A204.1 (cell line): Measurements from ENCODE around the gene DENND4B.

Source experiments
- FAIRE-seq: peaks from 2 replicates; lab custom pipeline; 2012; peaks lifted over from hg19 to GRCh38; lab: Jason Lieb, UNC

Gene DENND4B

DNA sequence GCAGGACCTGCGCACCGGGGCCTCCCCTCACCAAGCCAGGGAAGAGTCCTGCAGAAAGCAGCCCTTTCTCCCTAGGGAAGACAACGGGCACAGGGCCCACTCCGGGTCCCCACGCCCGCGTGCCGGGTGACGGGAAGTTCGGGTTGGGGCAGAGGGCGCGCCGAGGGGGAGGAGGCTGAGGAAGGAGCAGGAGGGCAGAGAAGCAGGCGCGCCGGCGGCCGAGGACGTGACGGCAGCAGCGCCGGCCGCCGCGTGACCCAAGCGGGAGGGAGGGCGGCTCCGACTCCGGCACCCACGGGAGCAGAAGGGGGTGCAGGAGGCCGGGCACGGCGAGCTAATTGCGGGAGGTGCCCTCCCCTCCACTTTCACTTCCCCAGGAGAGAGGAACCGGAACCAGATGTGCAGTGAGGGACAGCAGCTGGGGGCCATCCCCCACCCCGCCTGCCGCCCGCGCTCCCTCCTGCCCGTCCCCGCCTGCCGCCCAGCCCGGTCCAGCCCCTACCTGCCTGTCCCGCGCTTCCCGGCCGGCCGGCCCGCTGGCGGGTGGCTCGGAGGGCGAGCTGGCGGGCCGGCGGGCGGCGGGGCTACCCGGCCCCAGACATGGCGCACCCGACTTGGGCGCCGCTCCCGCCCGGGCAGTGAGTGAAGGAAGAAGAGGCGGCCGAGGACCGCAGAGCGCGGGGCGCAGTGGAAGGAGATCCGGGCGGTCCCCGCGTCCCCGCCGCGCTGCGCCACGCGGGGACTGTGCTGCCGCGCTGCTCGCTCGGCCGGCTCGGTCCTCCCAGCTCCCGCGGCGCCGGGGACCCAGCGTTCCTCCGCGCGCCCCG is 510 bp downstream of the DENND4B start:
- no peak for FAIRE-seq

DNA sequence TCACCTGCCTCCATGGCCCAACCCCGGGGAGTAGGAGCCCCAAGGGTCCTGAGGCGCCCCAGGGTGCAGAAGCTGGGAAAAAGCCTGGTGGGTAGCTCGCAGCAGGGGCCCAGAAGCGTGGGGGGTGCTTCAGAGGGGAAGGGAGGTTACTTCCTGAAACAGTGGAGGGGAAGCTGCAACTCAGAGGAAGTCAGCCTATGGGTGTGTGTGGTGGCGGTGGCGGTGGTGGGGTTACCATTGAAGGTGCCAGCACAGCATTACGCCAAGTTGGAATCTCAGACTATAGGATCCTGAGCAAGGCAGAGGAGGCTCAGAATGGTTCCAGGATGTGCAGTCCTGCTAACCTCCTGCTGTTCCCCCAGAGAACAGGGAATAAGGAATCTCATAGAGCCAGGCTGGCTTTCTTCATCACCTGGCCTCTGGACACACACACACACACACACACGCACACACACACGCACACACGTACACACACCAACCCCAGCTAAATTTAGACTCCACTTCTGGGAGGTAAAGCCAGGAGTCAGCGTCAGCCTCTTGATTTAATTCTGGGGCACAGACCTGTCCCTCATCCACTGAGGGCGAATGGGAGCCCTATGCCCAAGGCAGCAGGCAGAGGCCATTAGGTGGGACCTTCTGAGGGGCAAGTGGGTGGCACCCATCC is 1.3 kb downstream of the DENND4B start:
- FAIRE-seq = no peak

DNA sequence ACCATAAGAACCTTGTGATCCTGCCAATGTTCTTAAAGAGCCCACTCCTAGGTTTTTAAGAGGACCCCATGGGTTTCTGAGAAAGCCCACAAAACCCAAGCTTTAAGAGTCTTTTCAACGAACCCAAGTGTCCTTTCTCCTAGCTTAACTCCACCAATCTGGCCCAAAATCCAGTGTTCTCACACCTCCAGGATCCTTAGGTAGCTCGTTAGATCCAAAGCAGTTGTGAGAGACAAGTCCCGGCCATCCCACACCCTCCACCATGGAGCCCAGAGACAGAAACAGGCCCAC is 1.7 kb downstream of the DENND4B start:
- FAIRE-seq = no peak

DNA sequence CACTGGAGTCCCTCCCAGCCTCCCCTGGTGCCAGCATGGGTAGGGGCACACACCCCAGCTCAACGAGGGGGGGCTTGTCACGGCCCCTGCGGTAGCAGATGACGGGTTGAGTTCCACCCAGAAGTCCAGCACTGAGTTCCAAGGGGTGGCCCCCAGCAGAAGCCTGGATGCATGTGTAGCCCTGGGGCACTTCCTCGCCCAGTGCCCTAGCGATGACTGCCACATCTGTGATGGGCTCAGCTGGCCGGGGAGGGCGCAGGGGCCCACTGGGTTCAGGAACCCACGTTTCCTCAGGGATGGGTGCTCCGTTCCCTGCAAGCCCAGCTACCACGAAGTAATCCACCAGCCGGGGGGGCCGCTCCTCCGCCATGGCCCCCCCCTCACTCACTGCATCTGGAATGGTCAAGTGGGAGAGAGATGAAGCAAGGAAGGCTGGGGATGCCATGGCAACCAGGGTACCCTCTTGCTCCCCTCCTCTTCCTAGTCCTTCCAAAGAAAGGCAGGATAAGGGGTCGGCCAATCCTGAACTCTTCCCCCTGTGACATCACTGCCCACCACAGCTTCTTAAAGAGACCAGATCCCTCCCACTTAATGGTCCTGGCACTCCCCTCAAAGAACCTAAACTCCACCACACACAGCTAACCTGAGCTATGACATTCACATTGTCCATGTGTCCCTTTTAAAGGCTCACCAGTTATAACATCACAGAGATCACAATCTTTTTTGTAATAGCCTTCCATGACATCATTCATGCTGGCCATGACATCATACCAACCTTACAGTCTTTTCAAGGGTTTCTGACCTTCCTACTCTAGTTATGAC is 2.3 kb downstream of the DENND4B start:
- no peak for FAIRE-seq

DNA sequence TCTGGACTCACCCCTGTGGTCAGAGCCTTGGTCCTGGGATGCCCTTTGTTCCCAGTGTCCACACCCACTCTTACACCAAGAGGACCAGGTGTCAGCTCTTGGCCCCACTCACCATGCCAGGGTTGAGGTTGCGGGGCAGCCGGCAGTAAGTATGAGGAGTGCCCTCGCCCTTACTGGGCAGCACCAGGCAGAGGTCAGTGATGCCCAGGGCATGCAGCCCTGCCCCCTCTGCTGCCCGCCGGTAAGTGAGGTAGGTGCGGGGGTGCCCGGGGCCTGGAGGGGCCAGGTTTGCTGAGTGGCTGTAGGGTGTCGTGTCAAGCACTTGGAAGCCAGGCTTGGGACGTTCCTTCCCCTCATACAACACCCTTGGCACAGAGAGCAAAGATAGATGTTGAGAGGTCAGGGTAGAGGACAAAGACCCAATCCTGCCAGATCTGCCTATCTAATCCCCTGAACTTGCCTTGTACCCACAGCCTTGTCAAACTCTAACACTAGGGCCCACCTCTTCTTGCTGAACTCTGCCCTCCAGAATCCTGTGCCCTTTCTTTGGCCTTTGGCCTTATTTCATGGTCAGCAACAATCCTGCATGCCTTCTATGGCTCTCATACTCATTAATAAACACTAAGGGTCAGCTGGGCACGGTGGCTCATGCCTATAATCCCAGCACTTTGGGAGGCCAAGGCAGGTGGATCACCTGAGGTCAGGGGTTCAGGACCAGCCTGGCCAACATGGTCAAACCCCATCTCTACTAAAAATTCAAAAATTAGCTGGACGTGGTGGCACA is 3.6 kb downstream of the DENND4B start:
- FAIRE-seq = no peak

DNA sequence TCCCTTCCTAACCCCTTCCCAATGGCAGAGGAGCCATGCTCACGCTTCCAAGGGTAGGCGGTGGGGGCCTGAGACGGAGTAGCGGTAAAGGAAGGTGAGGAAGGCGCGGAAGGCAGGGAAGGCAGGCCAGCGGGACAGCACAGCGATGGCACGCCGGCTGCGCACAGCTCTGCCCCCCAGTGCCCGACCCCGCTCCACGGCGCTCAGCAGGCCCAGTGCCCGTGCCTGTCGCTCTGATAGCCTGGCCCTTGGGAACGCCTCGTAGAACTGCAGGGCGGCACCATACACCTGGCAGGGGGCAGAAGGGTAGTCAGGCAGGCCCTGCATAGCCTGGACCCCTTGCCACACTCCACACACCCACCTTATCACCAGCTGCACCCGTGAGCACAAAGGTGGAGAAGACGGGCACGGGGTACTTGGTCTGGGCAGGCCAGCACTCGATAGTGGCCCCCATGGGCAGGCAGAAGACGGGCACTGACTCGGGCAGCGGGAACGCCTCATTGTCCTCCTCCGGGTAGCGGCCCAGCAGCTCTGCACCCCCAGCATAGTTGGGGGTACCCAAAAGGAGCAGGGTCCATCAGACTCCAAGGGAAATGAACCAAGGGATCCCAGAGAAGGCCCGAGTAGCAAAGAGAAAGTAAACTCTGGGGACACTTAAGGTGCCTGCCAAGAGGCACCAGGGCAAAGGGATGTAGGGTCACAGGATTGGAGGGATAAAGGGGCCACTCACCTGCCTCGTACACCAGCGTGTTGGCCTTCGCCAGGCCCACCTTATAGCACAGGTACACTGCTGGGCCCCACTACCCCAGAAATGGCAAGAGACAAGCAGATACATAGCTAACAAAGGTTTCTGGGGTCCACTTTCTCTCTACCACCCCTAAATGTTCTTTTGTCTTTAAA is 4.4 kb downstream of the DENND4B start:
- FAIRE-seq = no peak

DNA sequence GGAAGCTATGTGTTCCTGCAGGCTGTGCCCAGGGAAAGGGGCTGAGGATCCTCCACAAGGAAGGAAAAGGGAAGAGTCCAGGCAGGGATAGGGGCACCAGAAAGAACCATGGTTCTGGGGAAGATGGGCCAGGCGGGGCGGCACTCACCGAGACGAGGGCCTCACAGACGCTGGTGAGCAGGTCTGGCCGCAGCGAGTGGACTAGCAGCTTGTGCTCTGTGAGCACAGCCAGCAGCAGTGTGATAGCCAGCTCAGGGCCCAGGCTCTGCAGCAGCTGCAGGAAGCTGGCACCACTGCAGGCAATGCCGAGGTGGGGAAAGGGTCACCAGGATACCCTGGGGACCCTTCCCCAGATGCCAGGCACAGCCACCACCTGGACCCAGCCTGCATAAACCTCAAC is 5.8 kb downstream of the DENND4B start:
- FAIRE-seq = no peak

DNA sequence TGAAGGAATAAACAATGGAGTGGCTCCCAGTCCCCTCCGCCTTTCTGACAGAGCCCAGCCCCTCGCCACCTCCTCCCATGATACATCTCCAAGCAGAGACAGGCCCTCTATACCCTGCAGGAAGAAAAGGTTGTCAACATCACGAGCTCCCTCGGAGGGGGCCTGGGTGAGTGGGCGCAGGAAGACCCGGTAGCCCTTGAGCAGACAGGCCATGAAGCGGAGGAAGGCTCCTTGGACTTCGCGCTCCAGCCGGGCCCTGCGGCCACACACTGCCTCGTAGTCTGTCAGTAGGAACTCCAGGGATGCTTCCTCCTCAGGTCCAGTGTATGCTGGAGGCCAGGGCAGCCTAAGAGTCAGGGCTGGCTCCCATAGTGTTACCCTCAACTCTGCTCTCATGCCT is 7.0 kb downstream of the DENND4B start:
- FAIRE-seq = no peak

DNA sequence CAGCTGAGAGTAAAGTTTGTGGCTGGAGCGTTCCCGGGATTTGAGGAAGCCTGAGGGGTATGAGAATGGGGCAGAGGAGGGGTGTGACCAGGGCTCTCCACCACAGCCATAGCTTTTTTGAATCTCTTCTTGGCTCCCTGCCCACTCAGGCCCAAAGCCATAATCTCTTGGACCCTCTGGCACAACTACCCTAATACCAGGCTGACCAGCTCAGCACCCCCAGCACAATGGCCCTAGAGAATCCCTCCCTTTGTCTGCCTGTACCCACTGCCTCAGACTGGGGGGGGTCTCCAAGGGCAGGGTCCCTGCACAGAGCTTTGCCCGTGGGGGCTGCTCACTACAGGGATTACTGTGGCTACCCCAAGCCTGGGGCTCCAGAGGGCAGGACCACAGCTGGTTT is 7.5 kb downstream of the DENND4B start:
- no peak for FAIRE-seq

DNA sequence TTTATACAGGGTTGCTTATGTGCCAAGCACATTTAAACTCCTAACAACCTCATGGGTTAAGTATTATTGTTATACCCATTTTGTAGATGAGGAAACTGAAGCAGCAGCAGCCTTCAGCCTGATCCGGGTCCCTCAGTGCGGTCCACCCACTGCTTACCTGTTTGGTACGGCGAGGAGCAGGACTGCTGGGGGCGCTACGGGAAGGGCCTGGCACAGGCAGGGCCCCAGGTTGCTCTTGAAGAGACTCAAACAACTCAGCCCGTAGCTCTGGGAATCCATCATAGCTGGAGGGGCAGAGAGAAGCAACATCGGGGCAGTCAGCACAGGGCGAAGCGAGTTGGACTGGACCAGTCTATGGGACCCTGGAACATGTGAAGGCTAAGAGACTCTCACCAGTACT is 9.2 kb downstream of the DENND4B start:
- FAIRE-seq = no peak

DNA sequence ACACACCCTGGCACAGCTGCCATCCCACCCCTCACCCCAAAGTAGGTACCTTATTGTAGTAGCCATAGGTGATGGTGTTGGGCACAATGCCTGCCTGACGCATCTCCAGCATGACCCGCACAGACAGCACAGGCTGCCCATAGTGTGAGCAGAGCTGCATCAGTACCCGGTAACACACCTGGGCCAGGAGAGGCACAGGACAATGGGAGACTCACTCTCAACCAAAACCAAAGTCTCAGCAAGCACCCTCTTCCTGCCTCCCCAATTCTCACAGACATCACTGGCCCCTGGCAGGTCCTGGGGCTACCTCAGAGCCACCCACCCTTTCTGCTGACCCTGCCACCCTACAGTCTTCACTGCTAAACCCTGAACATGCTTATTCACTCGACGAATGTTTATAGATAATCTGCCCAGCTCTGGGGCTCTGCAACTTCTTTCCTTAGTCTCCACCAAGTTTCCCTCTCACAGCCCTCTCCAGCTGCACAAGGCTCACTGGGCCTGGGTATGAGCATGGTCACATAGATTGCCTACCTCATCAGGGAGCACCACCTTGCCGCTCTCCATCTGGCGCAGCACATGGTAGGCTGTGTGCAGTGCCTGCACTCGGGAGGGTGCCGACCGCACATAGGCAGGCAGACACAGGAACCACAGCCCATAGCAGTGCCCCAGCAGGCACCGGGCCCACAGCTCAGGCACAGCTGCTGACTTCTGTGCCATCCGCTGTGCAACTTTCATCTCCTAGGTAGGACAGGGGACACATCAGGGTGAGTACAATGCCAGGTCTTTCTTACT is 10.3 kb downstream of the DENND4B start:
- FAIRE-seq = no peak

DNA sequence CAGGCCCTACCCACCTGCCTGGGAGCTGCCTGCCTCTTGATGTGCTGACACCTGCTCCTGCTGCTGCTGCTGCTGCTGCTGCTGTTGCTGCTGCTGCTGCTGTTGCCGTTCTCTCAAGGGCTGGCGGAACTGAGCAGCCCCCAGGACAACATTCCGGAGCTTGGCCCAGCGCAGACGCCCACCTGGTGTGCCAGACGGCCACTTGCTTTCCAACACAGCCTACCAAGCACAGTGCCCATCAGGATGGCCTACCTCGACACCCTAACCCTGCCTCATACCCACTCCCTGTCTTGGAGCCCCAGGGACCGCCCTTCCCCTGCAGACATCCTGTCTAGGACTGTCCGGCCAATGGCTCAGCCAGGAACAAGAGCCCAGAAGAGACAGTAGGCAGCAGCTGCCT is 11.8 kb downstream of the DENND4B start:
- FAIRE-seq = no peak

DNA sequence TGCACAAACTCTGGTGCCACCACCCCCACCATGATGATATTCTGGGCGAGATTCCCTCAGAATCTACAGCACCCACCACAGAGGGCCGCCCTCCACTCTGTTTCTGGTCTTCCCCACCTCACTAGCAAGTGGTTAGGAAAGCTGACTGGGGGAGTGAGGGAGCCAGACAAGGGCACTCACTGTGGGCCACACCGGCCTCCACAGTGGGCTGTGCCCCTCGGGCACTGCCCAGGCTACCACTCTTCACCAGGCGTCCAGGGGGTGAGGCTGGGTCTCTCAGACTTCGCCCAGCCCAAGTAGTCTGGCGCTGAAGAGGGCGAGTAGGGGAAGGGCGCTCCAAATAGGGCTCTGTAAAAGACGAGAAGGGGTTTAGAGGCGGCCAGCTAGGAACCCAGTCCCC is 12.6 kb downstream of the DENND4B start:
- FAIRE-seq = no peak

DNA sequence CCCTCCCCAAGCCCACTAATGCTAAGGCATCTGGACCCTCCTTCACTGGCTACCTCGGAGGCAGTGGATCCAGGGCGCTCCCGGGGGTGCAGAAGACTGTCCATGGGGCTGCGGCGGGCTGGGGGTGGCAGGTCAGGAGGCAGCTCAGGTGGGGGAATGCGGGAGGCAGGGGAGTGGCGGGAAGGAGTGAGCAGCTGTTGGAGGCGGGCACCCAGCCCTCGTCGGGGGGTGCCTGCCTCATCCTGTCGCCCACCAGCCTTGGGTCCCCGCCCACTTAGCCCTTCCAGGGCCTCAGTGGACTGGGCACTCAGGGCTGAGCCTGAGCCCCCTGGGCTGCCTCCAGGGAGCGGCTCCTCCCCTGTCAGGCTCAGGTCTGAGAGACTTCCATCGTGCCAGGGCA is 13.1 kb downstream of the DENND4B start:
- no peak for FAIRE-seq

DNA sequence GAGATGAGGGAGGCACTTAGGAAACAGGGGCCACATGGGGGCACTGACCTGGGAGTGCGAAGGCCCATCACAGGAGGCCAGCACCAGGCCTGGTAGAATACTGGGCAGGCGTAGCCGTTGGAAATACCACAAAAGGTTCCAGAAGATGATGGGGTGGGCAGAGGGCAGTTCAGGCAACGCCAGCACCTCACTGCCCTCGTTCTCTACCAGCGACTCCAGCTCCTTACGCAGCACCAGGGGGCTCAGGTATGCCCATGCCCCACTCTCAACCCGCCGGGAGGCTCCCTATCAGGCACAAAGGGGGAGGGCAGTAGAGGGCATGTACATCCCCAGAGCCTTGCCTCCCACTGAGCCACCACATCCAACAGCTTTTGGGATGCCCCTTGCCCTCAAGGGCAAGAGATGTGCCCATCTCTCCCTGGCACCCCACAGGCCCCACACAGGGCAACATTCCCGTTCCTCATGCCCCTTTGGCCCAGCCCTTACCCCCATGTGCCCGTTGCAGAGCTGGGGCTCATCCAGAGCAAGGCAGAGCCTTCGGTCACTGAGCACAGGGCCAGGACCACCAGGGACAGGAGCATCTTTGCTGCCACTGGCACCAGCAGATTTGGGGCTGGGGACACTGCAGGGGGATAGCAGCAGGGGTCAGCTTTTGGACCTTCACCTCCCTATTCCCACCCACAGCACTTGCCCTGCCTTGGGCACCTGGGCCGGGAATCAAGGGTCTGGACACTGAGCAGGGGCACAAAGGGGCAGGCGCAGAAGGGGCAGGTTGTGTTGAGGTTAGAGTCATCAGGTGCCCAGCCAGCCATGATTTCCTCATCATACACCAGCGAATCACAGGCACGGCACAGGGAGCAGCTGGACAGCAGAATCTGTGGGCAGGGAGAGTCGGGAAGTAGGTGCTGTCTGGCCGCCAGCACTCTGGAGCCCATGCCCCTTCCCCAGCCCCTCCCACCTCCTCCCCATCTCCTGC is 14.1 kb downstream of the DENND4B start:
- no peak for FAIRE-seq

DNA sequence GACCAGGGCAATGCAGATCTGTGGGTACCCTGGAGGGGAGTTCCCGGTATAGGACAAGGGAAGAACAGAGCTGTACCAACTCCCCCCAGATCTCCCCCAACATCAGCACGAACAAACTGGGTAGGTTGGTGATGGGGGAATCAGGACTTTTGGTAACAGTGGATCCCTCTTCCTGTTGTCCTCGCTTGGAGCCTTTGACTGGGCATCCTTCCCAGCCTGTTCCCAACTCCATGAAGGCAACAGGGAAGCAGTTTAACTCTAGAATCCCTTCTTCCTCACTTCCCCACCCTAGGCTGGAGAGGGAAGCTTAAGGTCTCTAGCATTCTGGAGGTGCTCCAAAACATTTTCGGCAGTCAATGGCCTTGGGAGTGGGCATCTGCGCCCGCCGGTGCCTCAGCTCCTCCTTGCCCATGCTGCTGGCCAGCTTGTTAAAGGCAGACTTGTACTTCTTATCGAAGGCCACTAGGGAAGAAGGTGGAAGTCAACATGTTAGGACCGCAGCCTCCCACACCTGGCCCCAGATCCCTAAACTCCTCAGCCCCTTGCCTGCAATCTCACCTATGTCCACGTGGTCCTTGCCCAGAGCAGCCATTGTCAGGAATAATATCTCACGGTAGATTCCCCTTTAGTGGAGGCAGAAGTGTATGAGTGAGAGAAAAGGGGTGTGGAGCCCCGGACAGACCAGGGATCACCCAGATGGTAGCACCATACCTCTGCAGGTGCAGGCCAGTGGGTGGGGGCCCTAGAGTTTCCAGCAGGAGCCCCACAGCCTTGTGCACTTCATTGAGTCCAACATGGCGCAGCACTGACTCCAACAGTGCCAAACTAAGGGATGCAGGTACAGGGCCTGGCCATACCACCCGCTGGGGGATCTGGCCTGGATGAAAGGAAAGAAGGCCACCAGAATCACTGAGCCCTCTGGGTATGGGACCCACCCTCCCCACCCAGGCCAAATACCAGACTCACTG is 16.3 kb downstream of the DENND4B start:
- FAIRE-seq = no peak

DNA sequence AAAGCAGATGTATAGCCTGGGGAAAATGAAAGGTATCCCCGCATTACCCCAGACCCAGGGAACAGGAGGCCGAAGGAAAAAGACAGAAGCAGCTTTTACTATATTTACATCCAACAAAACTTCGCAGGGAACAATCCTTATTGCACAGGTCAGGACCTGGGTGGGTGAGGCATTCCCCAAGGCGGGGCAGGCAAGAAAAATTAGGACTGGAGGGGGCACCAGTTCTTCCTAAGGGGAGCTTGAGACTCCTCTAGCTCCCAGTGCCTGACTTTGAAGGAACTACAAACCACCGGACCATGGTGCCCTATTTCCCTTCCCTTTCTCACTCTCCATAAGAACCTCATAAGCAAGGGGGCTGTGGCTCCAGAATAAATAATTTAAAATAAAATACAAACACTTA is 17.1 kb downstream of the DENND4B start:
- no peak for FAIRE-seq

DNA sequence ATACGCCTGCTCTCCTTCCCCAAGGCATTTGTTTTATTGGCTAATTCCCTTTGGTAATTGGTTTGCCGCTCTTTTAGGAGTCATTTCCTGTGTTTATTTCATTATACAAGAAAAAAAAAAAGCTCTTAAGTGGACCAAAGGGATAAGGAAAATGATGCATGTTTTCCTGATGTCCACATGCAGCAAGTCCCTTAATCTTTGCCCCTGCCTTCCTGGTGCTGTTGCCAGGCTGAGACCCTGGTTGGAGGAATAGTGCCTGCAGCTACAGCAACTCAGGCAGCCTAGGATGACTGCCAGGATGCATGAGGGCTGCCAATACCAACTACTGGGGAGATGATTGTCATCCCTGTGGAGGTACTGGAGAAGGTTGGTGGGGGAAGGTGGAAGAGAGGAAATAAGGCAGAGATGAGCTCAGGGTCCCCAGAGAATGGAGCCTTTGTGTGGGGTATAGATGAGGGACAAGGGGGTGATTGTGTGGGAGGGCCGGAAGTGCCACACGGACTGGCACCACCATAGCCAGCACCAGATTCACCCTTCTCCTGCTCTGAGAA is 17.7 kb downstream of the DENND4B start:
- FAIRE-seq = no peak
